Neural cell (in vitro differentiated cells): ENCODE measurements around the gene LRP1. TPM values are rescaled to one million over a fixed set of nuclear protein-coding genes. Genes with fewer than 3 reads are reported as not detected.

Experiments
- H2AFZ ChIP-seq: fragments of 200-600, 300-800 bp; sonication (generic), shearing (Covaris generic); 2 replicates; pipeline ENCODE4 v1.6.0; 2014; ENCODE audit warnings: low read depth, mild to moderate bottlenecking, antibody characterized with exemption, low read length, moderate library complexity
- H3F3A ChIP-seq: fragments of 200-600 bp; shearing (Covaris generic); 2 replicates; pipeline ENCODE4 v1.6.1; 2016; ENCODE audit warnings: mild to moderate bottlenecking, moderate library complexity, mixed read lengths, antibody characterized with exemption, low read length; ENCODE audit not compliant: insufficient read depth, poor library complexity, severe bottlenecking
- H3K27ac ChIP-seq: fragments of 200-600, 300-800 bp; sonication (generic), shearing (Covaris generic); 2 replicates; pipeline ENCODE4 v1.5.1; 2014; ENCODE audit warnings: mild to moderate bottlenecking, low read length, moderate library complexity
- H3K27me3 ChIP-seq: fragments of 300-800, 200-600 bp; sonication (generic), shearing (Covaris generic); 2 replicates; pipeline ENCODE4 v1.6.0; 2014; ENCODE audit warnings: mild to moderate bottlenecking, low read depth, low read length, moderate library complexity; ENCODE audit not compliant: insufficient read depth
- H3K36me3 ChIP-seq: fragments of 300-800, 200-600 bp; sonication (generic), shearing (Covaris generic); 2 replicates; pipeline ENCODE4 v1.5.1; 2014; ENCODE audit warnings: mild to moderate bottlenecking, antibody characterized with exemption, low read length, moderate library complexity; ENCODE audit not compliant: insufficient read depth
- H3K4me2 ChIP-seq: fragments of 300-800, 200-600 bp; sonication (generic), shearing (Covaris generic); 2 replicates; pipeline ENCODE4 v1.6.0; 2014; ENCODE audit warnings: mild to moderate bottlenecking, low read length
- H3K4me3 ChIP-seq: fragments of 300-800, 200-600 bp; sonication (generic), shearing (Covaris generic); 2 replicates; pipeline ENCODE4 v1.5.1; 2014; ENCODE audit warnings: mild to moderate bottlenecking, low read length, moderate library complexity
- H3K79me2 ChIP-seq: fragments of 200-600 bp; shearing (Covaris generic); replicated peaks from 2 replicates; pipeline ENCODE4 v1.6.0; 2014; ENCODE audit warnings: mild to moderate bottlenecking, low read length, moderate library complexity; ENCODE audit not compliant: insufficient read depth
- H3K9ac ChIP-seq: fragments of 300-800, 200-600 bp; sonication (generic), shearing (Covaris generic); 2 replicates; pipeline ENCODE4 v1.6.1; 2016; ENCODE audit warnings: mild to moderate bottlenecking, low read length, mixed read lengths
- H3K9me2 ChIP-seq: fragments of 200-600 bp; shearing (Covaris generic); 2 replicates; pipeline ENCODE4 v1.6.1; 2016; ENCODE audit warnings: mild to moderate bottlenecking, low read length, mixed read lengths; ENCODE audit not compliant: insufficient read depth
- H3K9me3 ChIP-seq: fragments of 200-600, 300-800 bp; sonication (generic), shearing (Covaris generic); 2 replicates; pipeline ENCODE4 v1.6.1; 2016; ENCODE audit warnings: mild to moderate bottlenecking, mixed run types, low read length, moderate library complexity, mixed read lengths
- H4K20me1 ChIP-seq: fragments of 200-600 bp; shearing (Covaris generic); 2 replicates; pipeline ENCODE4 v1.6.1; 2016; ENCODE audit warnings: mild to moderate bottlenecking, mixed run types; ENCODE audit not compliant: insufficient read depth
- EP300 ChIP-seq: fragments of 450-650 bp; conservative IDR thresholded peaks from 2 replicates; pipeline ENCODE4 v1.6.1; 2014; ENCODE audit warnings: antibody characterized with exemption, mild to moderate bottlenecking, moderate library complexity; ENCODE audit not compliant: poor library complexity, severe bottlenecking
- EZH2 ChIP-seq: fragments of 200-600, 300-800 bp; shearing (Covaris generic), sonication (generic); IDR thresholded peaks from 2 replicates; pipeline ENCODE4 v1.6.1; 2014; ENCODE audit warnings: antibody characterized with exemption, low read length, borderline replicate concordance, mild to moderate bottlenecking; ENCODE audit not compliant: insufficient read depth, poor library complexity, severe bottlenecking
- MXI1 ChIP-seq: fragments of 450-650 bp; conservative IDR thresholded peaks from 2 replicates; pipeline ENCODE4 v1.6.1; 2014; ENCODE audit warnings: antibody characterized with exemption, mild to moderate bottlenecking; ENCODE audit not compliant: poor library complexity, severe bottlenecking
- POLR2AphosphoS5 ChIP-seq: IDR thresholded peaks from 2 replicates; pipeline ENCODE4 v1.6.1; 2012
- RAD21 ChIP-seq: fragments of 450-650 bp; conservative IDR thresholded peaks from 2 replicates; pipeline ENCODE4 v1.6.1; 2014; ENCODE audit warnings: antibody characterized with exemption, mild to moderate bottlenecking, moderate library complexity
- SMC3 ChIP-seq: fragments of 450-650 bp; conservative IDR thresholded peaks from 2 replicates; pipeline ENCODE4 v1.6.1; 2014; ENCODE audit warnings: antibody characterized with exemption, mild to moderate bottlenecking, moderate library complexity; ENCODE audit not compliant: poor library complexity
- polyA plus RNA-seq: library from polyadenylated mRNA; depleted of rRNA; stranded (reverse); fragments of >200 nt; gene quantifications from 2 replicates; pipeline ENCODE4 v1.2.3, GENCODE V29; 2014
- TF ChIP-seq, protein P1 (sequence below): fragments of 450-650 bp; IDR thresholded peaks from 2 replicates; pipeline ENCODE4 v1.5.1; 2014; ENCODE audit warnings: antibody characterized with exemption, mild to moderate bottlenecking, moderate library complexity; ENCODE audit not compliant: poor library complexity, severe bottlenecking
- TF ChIP-seq, protein P2 (sequence below): IDR thresholded peaks from 2 replicates; pipeline ENCODE4 v1.6.1; 2012; ENCODE audit warnings: borderline replicate concordance

LRP1 gene
- polyA plus RNA-seq, 1 donor from 2014 or later, result 18.2 TPM

- TF ChIP-seq, protein P1, sequence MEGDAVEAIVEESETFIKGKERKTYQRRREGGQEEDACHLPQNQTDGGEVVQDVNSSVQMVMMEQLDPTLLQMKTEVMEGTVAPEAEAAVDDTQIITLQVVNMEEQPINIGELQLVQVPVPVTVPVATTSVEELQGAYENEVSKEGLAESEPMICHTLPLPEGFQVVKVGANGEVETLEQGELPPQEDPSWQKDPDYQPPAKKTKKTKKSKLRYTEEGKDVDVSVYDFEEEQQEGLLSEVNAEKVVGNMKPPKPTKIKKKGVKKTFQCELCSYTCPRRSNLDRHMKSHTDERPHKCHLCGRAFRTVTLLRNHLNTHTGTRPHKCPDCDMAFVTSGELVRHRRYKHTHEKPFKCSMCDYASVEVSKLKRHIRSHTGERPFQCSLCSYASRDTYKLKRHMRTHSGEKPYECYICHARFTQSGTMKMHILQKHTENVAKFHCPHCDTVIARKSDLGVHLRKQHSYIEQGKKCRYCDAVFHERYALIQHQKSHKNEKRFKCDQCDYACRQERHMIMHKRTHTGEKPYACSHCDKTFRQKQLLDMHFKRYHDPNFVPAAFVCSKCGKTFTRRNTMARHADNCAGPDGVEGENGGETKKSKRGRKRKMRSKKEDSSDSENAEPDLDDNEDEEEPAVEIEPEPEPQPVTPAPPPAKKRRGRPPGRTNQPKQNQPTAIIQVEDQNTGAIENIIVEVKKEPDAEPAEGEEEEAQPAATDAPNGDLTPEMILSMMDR, result no peak
- TF ChIP-seq EP300 (no peak), POLR2AphosphoS5 (no peak), RAD21 (no peak)
- Histone ChIP-seq H3K4me2 (no peak overlapping the region), H3K27ac (no peak overlapping the region), H3F3A (no peaks in the 10 kb centered on the region), H3K9ac (no peak overlapping the region), H3K36me3 (peaks cover 20% of the 10 kb centered on the region), H3K4me3 (no peak overlapping the region), H2AFZ (no peak overlapping the region), H3K9me2 (no peaks in the 10 kb centered on the region), H4K20me1 (peaks cover 6% of the 10 kb centered on the region), H3K79me2 (no peaks in the 10 kb centered on the region), H3K9me3 (no peaks in the 10 kb centered on the region), H3K27me3 (no peaks in the 10 kb centered on the region)
Observed at GRCh38 chr12:57138526-57139272, 10.4 kb downstream of the LRP1 start.

GRCh38 chr12:57139796-57140649, 11.7 kb downstream of the LRP1 start:
- Histone ChIP-seq H3F3A (no peaks in the 10 kb centered on the region), H3K27me3 (no peaks in the 10 kb centered on the region), H3K9me2 (no peaks in the 10 kb centered on the region), H3K27ac (no peak overlapping the region), H3K79me2 (no peaks in the 10 kb centered on the region), H3K4me3 (no peak overlapping the region), H4K20me1 (peaks cover 4% of the 10 kb centered on the region), H3K9ac (no peak overlapping the region), H3K9me3 (no peaks in the 10 kb centered on the region), H3K36me3 (peaks cover 25% of the 10 kb centered on the region), H2AFZ (no peak overlapping the region), H3K4me2 (no peak overlapping the region)
- TF ChIP-seq EP300 (no peak), POLR2AphosphoS5 (no peak), MXI1 (no peak), SMC3 (no peak), RAD21 (no peak), EZH2 (no peak)
- TF ChIP-seq, protein P1, result no peak
- TF ChIP-seq, protein P2, sequence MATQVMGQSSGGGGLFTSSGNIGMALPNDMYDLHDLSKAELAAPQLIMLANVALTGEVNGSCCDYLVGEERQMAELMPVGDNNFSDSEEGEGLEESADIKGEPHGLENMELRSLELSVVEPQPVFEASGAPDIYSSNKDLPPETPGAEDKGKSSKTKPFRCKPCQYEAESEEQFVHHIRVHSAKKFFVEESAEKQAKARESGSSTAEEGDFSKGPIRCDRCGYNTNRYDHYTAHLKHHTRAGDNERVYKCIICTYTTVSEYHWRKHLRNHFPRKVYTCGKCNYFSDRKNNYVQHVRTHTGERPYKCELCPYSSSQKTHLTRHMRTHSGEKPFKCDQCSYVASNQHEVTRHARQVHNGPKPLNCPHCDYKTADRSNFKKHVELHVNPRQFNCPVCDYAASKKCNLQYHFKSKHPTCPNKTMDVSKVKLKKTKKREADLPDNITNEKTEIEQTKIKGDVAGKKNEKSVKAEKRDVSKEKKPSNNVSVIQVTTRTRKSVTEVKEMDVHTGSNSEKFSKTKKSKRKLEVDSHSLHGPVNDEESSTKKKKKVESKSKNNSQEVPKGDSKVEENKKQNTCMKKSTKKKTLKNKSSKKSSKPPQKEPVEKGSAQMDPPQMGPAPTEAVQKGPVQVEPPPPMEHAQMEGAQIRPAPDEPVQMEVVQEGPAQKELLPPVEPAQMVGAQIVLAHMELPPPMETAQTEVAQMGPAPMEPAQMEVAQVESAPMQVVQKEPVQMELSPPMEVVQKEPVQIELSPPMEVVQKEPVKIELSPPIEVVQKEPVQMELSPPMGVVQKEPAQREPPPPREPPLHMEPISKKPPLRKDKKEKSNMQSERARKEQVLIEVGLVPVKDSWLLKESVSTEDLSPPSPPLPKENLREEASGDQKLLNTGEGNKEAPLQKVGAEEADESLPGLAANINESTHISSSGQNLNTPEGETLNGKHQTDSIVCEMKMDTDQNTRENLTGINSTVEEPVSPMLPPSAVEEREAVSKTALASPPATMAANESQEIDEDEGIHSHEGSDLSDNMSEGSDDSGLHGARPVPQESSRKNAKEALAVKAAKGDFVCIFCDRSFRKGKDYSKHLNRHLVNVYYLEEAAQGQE, result no peak
